HG03039 (cell line): Measurements from ENCODE around the gene UNK.
"Not testable (repeated sequence)": the region's sequence is repeated elsewhere in the genome, so short reads cannot be mapped to it uniquely, and the experiment has no call there.

Experiments
- ATAC-seq: cut with Tn5 transposase; IDR thresholded peaks from one replicate; pipeline ENCODE4 v1.9.1; 2021; ENCODE audit warnings: mild to moderate bottlenecking, moderate library complexity; ENCODE audit not compliant: unreplicated experiment

UNK gene

DNA sequence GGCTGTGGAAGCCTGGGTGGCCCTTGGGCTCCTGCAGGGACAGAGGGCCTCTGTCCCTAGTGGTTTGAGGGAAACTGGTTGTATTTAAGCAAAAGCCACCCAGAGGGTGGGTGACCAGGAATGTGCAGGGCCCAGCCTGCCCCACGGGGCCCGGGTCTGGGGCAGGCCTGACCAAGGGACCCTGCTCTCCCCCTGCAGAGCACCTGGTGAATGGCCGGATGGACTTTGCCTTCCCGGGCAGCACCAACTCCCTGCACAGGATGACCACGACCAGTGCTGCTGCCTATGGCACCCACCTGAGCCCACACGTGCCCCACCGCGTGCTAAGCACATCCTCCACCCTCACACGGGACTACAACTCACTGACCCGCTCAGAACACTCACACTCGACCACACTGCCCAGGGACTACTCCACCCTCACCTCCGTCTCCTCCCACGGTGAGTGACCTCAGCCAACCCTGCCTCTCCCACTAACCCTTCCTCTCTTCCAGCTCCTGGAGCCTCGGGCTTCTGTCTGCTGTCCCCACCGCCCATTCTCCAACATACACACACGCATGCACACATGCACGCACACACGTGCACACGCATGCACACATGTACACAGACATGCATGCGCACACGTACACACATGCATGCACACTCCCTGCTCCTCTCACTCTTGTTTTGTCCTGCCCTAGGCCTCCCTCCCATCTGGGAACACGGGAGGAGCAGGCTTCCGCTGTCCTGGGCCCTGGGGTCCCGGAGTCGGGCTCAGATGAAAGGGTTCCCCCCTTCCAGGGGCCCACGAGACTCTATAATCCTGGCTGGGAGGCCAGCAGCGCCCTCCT is 30.0 kb upstream of the UNK start:
- ATAC-seq, result no peak

DNA sequence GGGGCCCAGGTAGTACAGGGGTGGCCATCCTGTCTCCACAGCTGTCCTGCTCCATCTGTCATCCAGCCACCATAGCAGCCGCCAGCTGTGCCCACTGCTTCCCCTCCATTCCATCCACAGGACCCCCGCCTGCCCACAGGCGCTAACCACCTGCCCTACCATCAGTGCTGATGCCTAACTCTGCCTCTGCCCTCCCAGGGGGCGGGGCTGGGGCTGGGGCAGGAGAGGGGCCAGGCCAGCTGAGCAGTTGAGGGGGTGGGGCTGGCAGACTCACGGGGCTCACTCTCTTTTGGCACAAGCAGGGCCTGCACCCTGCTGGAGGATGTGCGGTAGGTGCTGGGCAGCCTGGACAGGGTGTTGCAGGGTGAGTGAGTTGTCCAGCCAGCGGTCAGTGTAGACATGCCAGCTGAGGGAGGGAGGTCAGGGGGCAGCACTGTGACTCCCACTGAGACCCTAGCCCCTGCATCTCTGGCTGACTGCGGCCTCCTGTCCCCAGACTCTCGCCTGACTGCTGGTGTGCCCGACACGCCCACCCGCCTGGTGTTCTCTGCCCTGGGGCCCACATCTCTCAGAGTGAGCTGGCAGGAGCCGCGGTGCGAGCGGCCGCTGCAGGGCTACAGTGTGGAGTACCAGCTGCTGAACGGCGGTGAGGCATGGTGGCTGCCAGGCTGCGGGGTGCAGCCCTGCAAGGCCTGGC is 29.3 kb upstream of the UNK start:
- no peak for ATAC-seq

DNA sequence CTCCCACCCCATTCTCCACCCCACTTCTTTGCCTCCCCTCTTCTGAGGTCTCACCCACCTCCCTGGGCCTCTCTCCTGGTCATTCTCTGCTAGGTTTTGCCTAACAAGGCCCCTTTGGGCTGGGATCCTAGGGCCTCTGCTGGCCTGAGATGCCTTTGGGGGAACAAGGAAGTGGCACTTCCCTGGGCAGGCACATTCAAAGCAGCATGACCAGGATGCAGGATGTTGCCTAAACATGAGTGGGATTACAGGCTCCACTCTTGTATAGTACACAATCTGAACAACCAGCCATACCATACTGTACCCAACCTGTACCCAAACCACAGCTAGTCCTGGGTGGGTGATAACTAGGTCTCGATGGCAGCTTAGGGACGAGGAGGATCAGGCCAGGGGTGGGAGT is 28.6 kb upstream of the UNK start:
- ATAC-seq, result no peak

DNA sequence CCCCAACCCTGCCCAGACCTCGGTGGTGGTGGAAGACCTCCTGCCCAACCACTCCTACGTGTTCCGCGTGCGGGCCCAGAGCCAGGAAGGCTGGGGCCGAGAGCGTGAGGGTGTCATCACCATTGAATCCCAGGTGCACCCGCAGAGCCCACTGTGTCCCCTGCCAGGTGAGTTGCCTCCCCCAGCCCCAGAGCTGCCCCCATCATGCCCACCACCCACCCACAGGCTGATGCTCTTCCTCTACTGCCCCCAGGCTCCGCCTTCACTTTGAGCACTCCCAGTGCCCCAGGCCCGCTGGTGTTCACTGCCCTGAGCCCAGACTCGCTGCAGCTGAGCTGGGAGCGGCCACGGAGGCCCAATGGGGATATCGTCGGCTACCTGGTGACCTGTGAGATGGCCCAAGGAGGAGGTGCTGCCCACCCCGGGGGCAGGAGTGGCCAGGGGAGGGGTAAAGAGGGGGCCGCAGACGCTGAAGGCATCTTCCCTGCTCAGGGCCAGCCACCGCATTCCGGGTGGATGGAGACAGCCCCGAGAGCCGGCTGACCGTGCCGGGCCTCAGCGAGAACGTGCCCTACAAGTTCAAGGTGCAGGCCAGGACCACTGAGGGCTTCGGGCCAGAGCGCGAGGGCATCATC is 28.0 kb upstream of the UNK start:
- ATAC-seq, result no peak

DNA sequence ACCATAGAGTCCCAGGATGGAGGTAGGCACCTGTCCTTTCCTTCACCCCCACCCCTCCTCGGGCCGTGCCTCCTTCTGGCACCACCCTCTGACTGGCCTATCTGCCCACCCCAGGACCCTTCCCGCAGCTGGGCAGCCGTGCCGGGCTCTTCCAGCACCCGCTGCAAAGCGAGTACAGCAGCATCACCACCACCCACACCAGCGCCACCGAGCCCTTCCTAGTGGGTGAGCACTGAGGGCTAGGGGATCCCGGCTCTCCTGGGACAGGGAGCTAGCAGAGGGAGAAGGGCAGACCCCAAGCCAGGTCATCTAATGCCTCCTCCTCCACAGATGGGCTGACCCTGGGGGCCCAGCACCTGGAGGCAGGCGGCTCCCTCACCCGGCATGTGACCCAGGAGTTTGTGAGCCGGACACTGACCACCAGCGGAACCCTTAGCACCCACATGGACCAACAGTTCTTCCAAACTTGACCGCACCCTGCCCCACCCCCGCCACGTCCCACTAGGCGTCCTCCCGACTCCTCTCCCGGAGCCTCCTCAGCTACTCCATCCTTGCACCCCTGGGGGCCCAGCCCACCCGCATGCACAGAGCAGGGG is 27.4 kb upstream of the UNK start:
- ATAC-seq, result no peak

DNA sequence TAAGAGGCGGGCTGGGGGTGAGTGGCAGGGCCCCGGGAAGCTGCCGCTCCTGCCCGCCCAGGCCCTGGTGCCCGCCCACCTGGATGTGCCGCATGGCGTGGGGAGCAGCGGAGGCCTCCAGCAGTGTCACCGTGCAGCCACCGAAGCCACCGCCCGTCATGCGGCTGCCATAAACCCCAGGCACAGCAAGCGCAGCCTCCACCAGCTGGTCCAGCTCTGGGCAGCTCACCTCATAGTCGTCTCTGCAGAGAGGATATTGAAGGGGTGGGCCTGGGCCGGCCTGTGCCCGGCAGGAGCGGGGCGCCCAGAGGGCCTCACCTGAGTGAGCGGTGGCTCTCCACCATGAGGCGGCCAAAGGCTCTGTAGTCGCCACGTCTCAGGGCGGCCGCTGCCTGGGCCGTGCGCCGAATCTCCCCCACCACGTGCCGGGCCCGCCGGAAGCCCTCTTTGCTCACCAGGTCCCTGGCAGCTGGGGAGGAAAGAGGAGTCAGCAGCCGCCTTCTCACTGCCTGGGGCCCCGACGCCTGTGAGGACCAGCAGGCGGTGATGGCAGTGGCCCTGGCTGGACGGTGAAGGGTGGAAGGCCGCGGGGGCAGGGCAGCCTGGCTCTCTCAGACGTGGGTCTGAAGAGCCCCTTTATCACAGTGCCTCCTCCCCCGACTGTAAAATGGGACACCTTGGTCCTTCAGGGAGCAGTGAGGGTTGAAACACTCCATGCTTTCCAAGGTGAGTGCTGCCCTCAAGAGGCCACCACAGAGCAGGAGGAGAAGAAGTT is 26.3 kb upstream of the UNK start:
- no peak for ATAC-seq

DNA sequence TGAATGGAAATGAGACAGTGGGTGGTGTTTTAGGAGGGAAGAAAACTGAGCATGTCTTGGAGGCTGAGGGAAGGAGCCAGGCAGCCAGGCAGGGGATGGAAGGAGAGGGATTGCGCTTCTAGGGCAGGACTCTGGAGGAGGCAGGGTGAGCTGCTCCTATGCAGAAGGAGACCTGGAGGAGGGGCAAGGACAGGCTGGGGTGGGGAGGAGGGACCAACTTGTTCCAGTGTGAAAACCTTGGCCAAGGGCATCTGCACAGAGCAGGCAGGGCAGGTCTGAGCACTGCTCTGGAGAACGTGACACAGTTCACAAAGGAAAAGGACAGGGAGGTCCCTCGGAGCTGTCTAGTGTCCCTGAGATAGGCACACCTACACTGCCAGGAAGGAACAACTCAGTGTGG is 25.1 kb upstream of the UNK start:
- ATAC-seq, result no peak

DNA sequence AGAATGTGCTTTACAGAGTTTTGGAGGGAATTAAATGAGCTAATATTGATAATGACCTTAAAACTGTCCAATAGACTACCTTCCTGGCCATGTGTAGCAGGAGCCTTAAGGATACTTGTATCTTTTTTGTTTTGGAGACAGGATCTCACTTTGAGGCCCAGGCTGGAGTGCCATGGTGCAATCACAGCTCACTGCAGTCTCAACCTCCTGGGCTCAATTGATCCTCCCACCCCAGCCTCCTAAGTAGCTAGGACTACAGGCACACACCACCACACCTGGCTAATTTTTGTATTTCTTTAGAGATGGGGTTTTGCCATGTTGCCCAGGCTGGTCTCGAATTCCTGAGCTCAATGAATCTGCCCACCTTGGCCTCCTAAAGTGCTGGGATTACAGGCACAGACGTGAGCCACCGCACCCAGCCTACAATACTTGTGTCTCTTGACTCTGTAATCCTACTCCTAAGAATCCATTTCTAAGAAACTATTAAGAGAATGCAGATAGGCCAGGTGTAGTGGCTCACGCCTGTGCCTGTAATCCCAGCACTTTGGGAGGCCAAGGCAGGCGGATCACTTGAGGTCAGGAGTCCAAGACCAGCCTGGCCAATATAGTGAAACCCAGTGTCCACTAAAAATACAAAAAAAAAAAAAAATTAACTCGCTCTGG is 24.5 kb upstream of the UNK start:
- ATAC-seq, result not testable (repeated sequence)

DNA sequence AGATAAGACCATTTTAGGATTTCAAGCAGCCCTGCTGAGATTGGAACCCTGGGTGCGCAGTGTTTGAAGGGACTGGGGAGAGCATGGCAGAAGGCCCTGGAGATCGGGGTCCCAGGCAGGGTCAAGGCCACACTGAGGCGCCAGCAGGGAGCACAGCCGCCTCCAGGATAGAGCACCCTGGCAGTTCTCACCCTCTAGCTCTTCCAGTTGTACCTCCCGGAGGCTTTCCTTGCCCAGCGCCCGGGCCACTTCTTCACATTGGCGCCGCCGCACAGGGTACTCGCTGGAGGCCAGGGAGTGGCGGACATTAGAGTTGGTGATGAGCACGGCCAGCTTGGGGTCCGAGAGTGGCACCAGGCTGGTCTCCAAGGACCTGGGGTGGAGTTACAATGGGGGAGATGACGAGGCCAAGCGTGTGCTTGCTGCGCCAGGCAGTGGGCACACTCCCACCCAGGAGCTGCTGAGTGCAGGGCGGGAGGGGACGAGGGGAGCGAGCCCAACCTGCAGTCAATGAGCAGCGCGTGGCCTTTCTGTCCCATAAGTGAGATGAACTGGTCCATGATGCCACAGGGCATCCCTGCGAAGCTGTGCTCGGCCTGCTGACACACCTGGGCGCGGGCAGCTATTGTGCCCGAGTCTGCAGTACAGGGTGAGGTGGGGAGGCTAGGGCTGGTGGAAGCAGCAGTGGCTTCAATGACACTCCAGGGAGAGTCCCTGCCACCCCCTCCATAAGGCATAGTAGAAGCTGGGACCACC is 21.9 kb upstream of the UNK start:
- no peak for ATAC-seq

DNA sequence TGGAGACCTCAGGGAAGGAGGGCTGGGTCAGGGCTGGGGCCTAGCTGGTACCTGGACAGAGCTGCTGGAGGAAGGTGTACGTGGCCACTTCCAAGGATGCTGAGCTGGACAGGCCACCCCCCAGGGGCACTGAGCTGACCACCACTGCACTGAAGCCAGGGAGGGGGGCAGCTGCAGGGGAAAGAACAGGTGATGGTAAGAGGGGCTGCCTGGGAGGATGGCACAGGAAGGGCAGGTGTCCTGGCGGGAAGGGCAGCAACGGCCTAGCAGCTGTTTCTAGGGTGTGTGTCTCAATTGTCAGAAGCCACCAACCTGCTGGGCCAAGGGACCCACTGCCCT is 21.4 kb upstream of the UNK start:
- no peak for ATAC-seq

DNA sequence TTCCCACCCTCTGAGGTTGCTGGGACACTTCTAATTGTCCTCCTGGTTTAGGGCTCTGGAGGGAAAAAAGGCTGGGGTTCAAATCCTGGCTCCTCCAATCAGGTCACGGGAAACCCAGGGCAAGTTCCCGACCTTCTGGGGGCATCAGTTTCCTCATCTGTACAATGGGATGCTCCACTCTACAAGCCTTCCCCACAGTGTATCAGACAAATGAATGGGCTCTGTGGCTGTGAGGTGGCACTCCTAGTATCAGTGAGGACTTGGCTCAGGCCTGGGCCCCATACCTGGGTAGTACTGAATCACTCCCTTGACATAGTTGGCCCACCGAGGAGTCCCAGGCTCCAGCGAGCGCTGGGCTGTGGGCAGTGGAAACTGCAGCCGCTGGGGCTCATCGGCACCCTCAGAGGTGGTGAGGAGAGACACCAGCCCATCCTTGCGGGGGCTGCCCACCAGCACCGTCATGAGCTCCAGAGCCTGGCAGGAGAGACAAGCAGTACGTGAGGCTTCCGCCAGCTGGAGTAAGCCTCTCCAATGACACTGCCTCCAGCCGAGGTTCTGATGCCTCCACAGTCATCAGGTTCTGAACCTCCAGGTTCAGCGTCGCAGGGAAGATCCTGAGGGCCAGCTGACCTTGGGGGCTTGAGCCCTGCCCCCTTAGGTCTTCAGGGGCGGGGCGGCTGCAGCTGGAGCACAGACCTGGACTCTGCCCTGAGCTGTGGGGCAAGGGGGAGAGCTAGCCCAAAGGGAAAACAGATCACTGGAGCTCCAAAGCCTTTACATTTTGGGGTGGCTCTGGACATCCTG is 20.8 kb upstream of the UNK start:
- no peak for ATAC-seq

DNA sequence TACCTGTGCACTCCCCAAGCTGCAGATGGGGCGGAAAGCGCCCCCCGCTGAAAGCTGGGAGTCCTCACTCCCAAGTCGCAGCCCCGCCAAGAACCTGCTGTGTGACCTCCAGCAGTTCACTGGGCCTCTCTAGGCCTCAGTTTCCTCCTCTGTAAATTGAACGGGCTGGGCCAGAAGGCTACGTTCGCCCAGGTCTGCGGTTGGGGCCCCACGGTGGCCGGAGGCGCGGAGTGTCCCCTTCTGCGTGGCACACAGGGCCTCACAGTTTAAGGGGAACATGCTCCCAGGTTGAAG is 20.2 kb upstream of the UNK start:
- no peak for ATAC-seq

DNA sequence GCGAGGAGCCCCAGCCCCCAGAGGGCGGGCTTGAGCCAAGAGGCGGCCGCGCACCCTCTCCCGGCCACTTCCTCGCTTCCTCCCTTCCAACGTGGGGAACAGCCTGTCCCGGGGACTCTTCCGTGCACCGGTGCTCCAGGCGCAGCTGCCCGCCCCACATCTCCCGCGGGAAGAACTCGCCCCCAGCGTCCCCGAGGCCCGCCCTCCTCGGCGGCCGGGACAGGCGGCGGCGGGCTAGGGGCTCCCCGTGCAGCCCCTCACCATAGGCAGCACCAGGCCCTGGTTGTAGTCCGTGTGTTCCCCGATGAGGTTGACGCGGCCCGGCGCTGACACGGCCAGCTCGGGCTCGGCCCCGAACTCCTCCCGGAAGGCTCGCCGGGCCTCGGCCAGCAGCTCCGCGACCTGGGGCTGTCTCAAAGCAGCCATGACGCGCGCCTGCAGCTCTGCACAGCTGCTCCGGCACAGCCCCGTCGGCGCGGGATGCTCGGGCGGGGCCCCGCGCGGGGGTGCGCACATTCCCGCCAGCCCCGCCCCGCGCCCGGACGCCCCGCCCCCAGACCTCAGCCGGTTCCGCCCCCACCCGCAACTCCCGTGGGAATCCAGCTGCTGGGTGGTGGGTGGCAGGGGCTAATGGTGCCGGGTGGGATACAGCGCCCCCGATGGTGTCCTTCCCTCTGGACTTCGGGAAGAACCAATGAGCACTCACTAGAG is 19.7 kb upstream of the UNK start, which contains the start of gene GALK1:
GALK1 (minus strand) TSS at position 482 of the 711 bp plus-strand sequence; CDS start at position 426, 56 bp downstream.
- peak; percentile 52 for ATAC-seq

DNA sequence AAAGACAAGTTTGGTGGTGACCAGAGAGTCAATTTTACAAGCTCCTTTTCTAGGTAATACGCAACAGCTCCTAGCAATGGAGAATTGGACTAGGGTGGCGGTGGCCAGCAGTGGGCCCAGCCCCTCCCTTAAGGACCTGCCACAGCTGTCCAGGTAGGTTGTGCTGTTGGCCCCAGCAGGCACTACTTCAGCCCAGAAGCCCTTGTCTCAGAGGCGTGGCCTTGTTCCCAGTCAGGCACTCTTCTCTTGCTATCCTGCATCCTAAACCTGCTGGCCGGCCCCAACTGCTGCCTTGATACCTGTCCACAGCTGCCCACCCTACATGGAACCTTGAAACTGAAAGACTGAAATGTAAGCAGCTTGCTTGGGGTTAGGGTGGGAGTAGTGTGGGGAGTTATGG is 18.6 kb upstream of the UNK start:
- no peak for ATAC-seq

DNA sequence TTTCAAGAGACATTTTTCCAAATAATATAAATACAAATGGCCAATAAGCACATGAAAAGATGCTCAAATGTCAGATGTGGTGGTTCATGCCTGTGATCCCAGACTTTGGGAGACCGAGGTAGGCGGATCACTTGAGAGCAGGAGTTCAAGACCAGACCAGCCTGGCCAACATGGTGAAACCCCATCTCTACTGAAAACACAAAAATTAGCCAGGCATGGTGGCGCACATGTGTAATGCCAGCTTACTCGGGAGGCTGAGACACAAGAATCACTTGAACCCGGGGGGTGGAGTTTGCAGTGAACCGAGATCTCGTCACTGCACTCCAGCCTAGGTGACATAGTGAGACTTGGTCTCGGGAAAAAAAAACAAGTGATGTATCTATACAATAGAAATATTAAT is 16.7 kb upstream of the UNK start:
- ATAC-seq, result no peak

DNA sequence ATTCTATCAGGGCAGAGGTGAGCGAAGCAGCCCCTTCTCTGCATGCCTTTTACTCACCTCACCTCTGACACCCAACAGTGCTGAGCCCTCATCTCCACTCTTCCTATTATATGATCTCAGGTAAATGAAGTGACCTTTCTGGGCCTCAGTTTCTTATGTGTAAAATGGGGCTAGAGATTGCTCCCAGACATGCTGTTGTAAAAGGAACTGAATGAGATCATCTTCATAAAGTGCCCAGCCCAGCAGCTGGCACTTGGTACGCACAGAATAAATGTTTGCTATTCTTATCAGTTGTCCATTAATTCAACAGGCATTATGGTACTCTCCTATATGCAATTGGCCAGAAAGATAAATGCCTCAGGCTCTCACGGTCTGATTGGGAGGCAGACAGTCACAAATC is 15.1 kb upstream of the UNK start:
- no peak for ATAC-seq

DNA sequence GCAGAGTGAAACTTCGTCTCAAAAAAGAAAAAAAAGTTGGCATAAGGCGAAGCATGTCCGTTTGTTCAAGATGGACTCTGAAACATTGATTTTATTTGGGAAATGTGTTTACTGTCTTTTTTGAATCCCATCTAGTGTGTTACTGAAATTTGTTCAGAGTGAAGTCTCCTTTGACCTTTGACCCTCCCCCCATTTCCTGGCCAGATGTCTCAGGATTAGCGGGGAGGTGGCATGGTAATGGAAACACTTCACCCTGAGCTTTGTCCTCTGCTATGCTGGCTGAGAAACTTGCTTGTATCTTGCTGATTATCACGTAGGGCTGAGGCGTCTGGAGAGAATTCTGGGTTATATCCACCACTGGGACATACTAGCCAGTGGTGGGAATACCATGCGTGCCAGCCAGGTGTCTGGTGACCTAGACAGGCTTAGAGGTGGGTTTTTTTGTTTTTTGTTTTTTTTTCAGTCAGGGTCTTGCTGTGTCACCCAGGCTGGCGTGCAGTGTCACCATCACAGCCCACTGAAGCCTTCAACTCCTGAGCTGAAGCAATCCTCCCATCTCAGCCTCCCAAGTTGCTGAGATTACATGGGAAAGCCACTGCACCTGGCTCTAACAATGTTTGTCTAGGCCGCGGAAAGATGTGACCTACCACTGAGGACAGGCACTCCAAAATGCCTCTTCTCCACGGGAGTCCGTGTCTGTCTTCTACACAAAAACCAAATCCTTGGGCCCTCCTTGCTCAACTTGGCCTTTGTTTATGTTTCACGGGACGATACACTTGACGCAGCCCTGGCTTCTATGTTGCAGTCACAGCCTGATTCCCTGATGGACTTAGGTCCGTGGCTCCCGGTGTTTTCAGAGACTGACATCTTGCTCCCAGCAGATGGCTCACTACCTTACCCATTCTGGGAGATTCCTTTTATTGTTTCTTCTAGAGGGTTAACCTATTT is 13.0 kb upstream of the UNK start:
- ATAC-seq, result no peak
